K562 (cell line): Measurements from ENCODE around the gene LRFN3. TPM values are rescaled to one million over a fixed set of nuclear protein-coding genes. Genes with fewer than 3 reads are reported as not detected.
"Not testable (repeated sequence)": the region's sequence is repeated elsewhere in the genome, so short reads cannot be mapped to it uniquely, and the experiment has no call there.

Source experiments
- ATAC-seq: fragments of 200-7000 bp; cut with Tn5 transposase; 3 replicates; pipeline ENCODE4 v1.9.1; 2020; ENCODE audit warnings: moderate library complexity
- BruUV-seq: library from RNA; stranded (reverse); fragments of 400-500 nt; replicated peaks from 2 replicates; lab custom pipeline; 2021; lab: Mats Ljungman, UMichigan
- CTCF ChIA-PET: fragments of 300-600 bp; formaldehyde crosslinking; extraction: SDS; loops from one replicate; lab custom pipeline; 2021; ENCODE audit warnings: low intra/inter-chr PET ratio; lab: Yijun Ruan, JAX
- POLR2A ChIA-PET: fragments of 300-600, 350-650 bp; sonication (Branson Sonifier 250); formaldehyde crosslinking; extraction: SDS; loops from one replicate; lab custom pipeline; 2021; ENCODE audit warnings: antibody characterized with exemption, inconsistent platforms; lab: Yijun Ruan, JAX
- DNase-seq, 4 experiments: peaks; one replicate each; pipeline versions ENCODE4 v3.0.0 to v3.0.0-alpha.2; 2011 to 2018; ENCODE audit warnings: low spot score in 3 of 4, mixed read lengths in 3 of 4; ENCODE audit errors: extremely low read depth in 1 of 4
- FAIRE-seq: peaks from 2 replicates; lab custom pipeline; 2011; peaks lifted over from hg19 to GRCh38; lab: Jason Lieb, UNC
- H2AFZ ChIP-seq: 2 replicates; pipeline ENCODE4 v1.6.0; 2011; ENCODE audit warnings: low read depth, low read length, control low read depth, inconsistent platforms
- H3K27ac ChIP-seq: fragments of 200-600 bp; 3 replicates; pipeline ENCODE4 v1.8.0; 2011; ENCODE audit warnings: low read depth, mild to moderate bottlenecking, control low read depth, inconsistent platforms, low read length, moderate library complexity, mixed read lengths; ENCODE audit errors: extremely low read depth
- H3K27me3 ChIP-seq, 2 experiments: fragments of 300-600 bp in 1 of 2; 2 replicates in 1 of 2; 3 replicates in 1 of 2; pipeline versions ENCODE4 v1.6.0 to v1.8.0; 2011; ENCODE audit warnings: inconsistent platforms in 2 of 2, low read length in 2 of 2, mild to moderate bottlenecking in 1 of 2, mixed read lengths in 1 of 2, moderate library complexity in 1 of 2; ENCODE audit not compliant: control insufficient read depth in 2 of 2, insufficient read depth in 2 of 2
- H3K36me3 ChIP-seq: fragments of 300-600 bp; 3 replicates; pipeline ENCODE4 v1.8.0; 2011; ENCODE audit warnings: mild to moderate bottlenecking, low read length, inconsistent platforms; ENCODE audit not compliant: control insufficient read depth, insufficient read depth
- H3K4me1 ChIP-seq, 2 experiments: fragments of 200-600 bp in 1 of 2; replicated peaks in 1 of 2; 2 replicates in 1 of 2; 3 replicates in 1 of 2; pipeline versions ENCODE4 v1.5.1 to v1.8.0; 2011; ENCODE audit warnings: inconsistent platforms in 2 of 2, low read length in 2 of 2, mild to moderate bottlenecking in 1 of 2, mixed read lengths in 1 of 2, moderate library complexity in 1 of 2; ENCODE audit not compliant: control insufficient read depth in 2 of 2, insufficient read depth in 2 of 2
- H3K4me2 ChIP-seq: 2 replicates; pipeline ENCODE4 v1.6.1; 2011; ENCODE audit warnings: low read length, control low read depth, inconsistent platforms, mixed read lengths; ENCODE audit not compliant: insufficient read depth
- H3K4me3 ChIP-seq: fragments of 200-600 bp; sonication (generic), shearing (Covaris generic); 2 replicates; pipeline ENCODE4 v1.5.1; 2016; ENCODE audit warnings: control low read depth, inconsistent platforms
- H3K79me2 ChIP-seq: fragments of 200-600 bp; 3 replicates; pipeline ENCODE4 v1.8.0; 2011; ENCODE audit warnings: low read length, inconsistent platforms; ENCODE audit not compliant: control insufficient read depth, insufficient read depth
- H3K9ac ChIP-seq, 2 experiments: 2 replicates each; pipeline versions ENCODE4 v1.6.0 to v1.6.1; 2011; ENCODE audit warnings: low read depth in 2 of 2, low read length in 2 of 2, control low read depth in 1 of 2, inconsistent platforms in 1 of 2, mild to moderate bottlenecking in 1 of 2, mixed read lengths in 1 of 2; ENCODE audit not compliant: insufficient read depth in 1 of 2
- H3K9me1 ChIP-seq: one replicate; pipeline ENCODE4 v1.6.0; 2011; ENCODE audit warnings: inconsistent platforms, mild to moderate bottlenecking, low read length, moderate library complexity; ENCODE audit not compliant: control insufficient read depth, insufficient read depth
- H3K9me3 ChIP-seq: replicated peaks from 2 replicates; pipeline ENCODE4 v1.5.1; 2011; ENCODE audit warnings: low read depth, low read length, inconsistent platforms; ENCODE audit not compliant: control insufficient read depth, insufficient read depth
- H4K20me1 ChIP-seq: replicated peaks from 2 replicates; pipeline ENCODE4 v1.6.1; 2011; ENCODE audit warnings: low read length, inconsistent platforms, mixed read lengths; ENCODE audit not compliant: control insufficient read depth, insufficient read depth
- RAD51 ChIP-seq: fragments of 450-650 bp; IDR thresholded peaks from 2 replicates; pipeline ENCODE4 v1.7.1; 2016; ENCODE audit warnings: low read depth, mild to moderate bottlenecking, borderline replicate concordance
- SAFB ChIP-seq: fragments of 200-400 bp; formaldehyde crosslinking; IDR thresholded peaks from 2 replicates; pipeline ENCODE4 v1.6.1; 2017; ENCODE audit warnings: low read depth, low read length, borderline replicate concordance
- WGBS: fragments of 100-300 bp; shearing (Covaris generic); methylation state at CpG from one replicate; pipeline ENCODE4 v1.1.6; 2016; ENCODE audit warnings: low coverage, mixed read lengths; ENCODE audit not compliant: insufficient coverage; ENCODE audit errors: missing lambda C conversion rate; 5-methylcytosine and 5-hydroxymethylcytosine counted together
- in situ Hi-C: fragments of 300-500 bp; cut with MboI; formaldehyde crosslinking; loops from 4 replicates; pipeline ENCODE4 v1.15.0; 2018; ENCODE audit warnings: inconsistent platforms, mixed read lengths
- intact Hi-C: fragments of 100-400 bp; cut with micrococcal nuclease; formaldehyde crosslinking; loops from 2 replicates; pipeline ENCODE4 v1.14.2; 2022
- polyA plus RNA-seq, 8 experiments: library from polyadenylated mRNA; depleted of rRNA in 4 of 8; stranded (reverse) in 5 of 8; unstranded in 3 of 8; fragments of >200 nt; fragmentation: Nextera tagmentation in 2 of 8; fragmentation: Illumina TruSeq in 1 of 8; extraction: Ambion mirVana in 2 of 8; extraction: Trizol in 1 of 8; gene quantifications; 2 replicates each; pipeline versions ENCODE4 v1.2.1 to v1.2.3, GENCODE V29; 2011 to 2014; ENCODE audit warnings: inconsistent platforms in 1 of 8, missing spikeins in 1 of 8
- total RNA-seq, 7 experiments: library from RNA; depleted of rRNA in 6 of 7; stranded (reverse); fragments of >200 nt in 6 of 7; fragmentation: Illumina TruSeq in 2 of 7; extraction: Trizol in 2 of 7; gene quantifications; 2 replicates each; pipeline versions ENCODE4 v1.2.1 to v1.2.3, GENCODE V29; 2011 to 2021; ENCODE audit warnings: low replicate concordance in 1 of 7

LRFN3 gene
- total and polyA plus RNA-seq, 9 of the 15 experiments (the other 6 are each of a cell fraction or from before 2014, with no cell fraction given) = 0.03 to 0.12 (median 0.11) TPM; not detected in 6

- TF ChIP-seq SAFB (no peak), RAD51 (peak; percentile 43; the same call in 1 of the 2 replicates)
Observed at GRCh38 chr19:35955881-35956634, 19.9 kb downstream of the LRFN3 start (continued).

GRCh38 chr19:35957411-35957810 is 21.2 kb downstream of the LRFN3 start:
- ATAC-seq, in situ Hi-C loops, CTCF ChIA-PET: not testable (repeated sequence)

More at GRCh38 chr19:35957411-35957810, 21.2 kb downstream of the LRFN3 start:
- H3K79me2 ChIP-seq, H4K20me1 ChIP-seq, H3K4me3 ChIP-seq, H3K4me2 ChIP-seq, H3K9me3 ChIP-seq, FAIRE-seq, BruUV-seq, DNase-seq, H3K9ac ChIP-seq, H2AFZ ChIP-seq, H3K27ac ChIP-seq, H3K36me3 ChIP-seq, intact Hi-C loops, H3K9me1 ChIP-seq: not testable (repeated sequence)
- POLR2A ChIA-PET = interaction anchor here (0.6 to 1.2 kb wide), 4 partner anchors 14 to 268 kb away, joined by 3 to 4 read pairs (median 3); no protein-coding TSS in a partner anchor
- peaks cover 41 to 57% of the 10 kb centered on the region in 2 experiments; a peak in 3 of 5 replicates for H3K27me3 ChIP-seq
- 14% methylated on average over 8 of the region's 8 CpGs for WGBS
- peaks cover 0 to 14% of the 10 kb centered on the region in 2 experiments; a peak in 2 of 5 replicates for H3K4me1 ChIP-seq
